ENCODE data around the gene SINHCAF. TPM values are rescaled to one million over a fixed set of nuclear protein-coding genes. Genes with fewer than 3 reads are reported as not detected.

SINHCAF gene
- total RNA-seq, 1 experiment from 2014 or later, result 179 TPM

DNA sequence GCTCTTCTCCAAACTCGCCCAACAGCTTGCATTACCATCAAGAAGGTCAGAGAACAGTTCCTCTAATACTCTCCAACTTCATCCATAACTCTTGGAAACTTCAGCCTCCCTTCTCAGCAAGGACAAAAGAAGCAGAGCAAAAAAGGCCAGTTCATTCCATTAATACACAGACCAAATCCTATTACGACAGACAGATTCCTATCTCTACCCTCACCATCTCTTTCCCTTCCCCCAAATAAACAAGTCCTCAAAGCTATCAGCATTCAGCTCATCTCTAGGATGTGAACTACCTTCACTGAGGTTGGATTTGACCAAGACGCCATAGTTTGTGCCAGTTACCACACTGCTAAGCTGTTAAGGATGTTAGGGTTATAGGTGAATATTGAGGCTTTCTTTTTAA, 25.2 kb downstream of the SINHCAF start:
- intact Hi-C loops (cut with micrococcal nuclease), result no loop called here
- Histone ChIP-seq H3K36me3 (ENCODE audit: control insufficient read depth in 1 of 2, insufficient read depth in 2 of 2, low read length in 2 of 2) (peaks cover 29 to 55% of the 10 kb centered on the region in 2 experiments), H4K20me1 (ENCODE audit: insufficient read depth) (peaks cover 16% of the 10 kb centered on the region; the same call in 1 of the 2 replicates), H2AFZ (ENCODE audit: low read depth, low read length, poor library complexity, severe bottlenecking) (no peak overlapping the region), H3K27me3 (ENCODE audit: insufficient read depth, low read length) (no peaks in the 10 kb centered on the region), H3K9me3 (ENCODE audit: control insufficient read depth in 1 of 2, insufficient read depth in 1 of 2, low read depth in 1 of 2, low read length in 2 of 2) (no peaks in the 10 kb centered on the region), H3K9ac (ENCODE audit: low read length) (no peak overlapping the region), H3K4me1 (ENCODE audit: control insufficient read depth in 1 of 2, insufficient read depth in 2 of 2, low read length in 2 of 2) (no peaks in the 10 kb centered on the region), H3K79me2 (ENCODE audit: insufficient read depth, low read length) (peaks cover 98% of the 10 kb centered on the region), H3K27ac (ENCODE audit: low read depth, low read length) (no peak overlapping the region), H3K9me2 (ENCODE audit: insufficient read depth) (no peaks in the 10 kb centered on the region), H3K4me2 (ENCODE audit: low read length) (no peak overlapping the region), H3K4me3 (replicated peaks in 1 of 2; ENCODE audit: low read depth in 1 of 2, low read length in 2 of 2) (no peak overlapping the region)
- no TSS peak for BruUV-seq (replicated peaks)
- DNase-seq (ENCODE audit: low read depth, low spot score), result no peak
- ATAC-seq, result no peak
- TF ChIP-seq CBX3 (IDR thresholded peaks at IDR 0.05; ENCODE audit: low read depth) (no peak), SIN3A (IDR thresholded peaks at IDR 0.05; ENCODE audit: low read depth) (no peak), POLR2AphosphoS5 (IDR thresholded peaks at IDR 0.05; ENCODE audit: low read depth, low read length) (no peak), SP1 (IDR thresholded peaks at IDR 0.05; ENCODE audit: low read depth) (no peak), CEBPB (IDR thresholded peaks at IDR 0.05; ENCODE audit: low read depth) (no peak)
- TF ChIP-seq, protein P1, sequence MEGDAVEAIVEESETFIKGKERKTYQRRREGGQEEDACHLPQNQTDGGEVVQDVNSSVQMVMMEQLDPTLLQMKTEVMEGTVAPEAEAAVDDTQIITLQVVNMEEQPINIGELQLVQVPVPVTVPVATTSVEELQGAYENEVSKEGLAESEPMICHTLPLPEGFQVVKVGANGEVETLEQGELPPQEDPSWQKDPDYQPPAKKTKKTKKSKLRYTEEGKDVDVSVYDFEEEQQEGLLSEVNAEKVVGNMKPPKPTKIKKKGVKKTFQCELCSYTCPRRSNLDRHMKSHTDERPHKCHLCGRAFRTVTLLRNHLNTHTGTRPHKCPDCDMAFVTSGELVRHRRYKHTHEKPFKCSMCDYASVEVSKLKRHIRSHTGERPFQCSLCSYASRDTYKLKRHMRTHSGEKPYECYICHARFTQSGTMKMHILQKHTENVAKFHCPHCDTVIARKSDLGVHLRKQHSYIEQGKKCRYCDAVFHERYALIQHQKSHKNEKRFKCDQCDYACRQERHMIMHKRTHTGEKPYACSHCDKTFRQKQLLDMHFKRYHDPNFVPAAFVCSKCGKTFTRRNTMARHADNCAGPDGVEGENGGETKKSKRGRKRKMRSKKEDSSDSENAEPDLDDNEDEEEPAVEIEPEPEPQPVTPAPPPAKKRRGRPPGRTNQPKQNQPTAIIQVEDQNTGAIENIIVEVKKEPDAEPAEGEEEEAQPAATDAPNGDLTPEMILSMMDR (IDR thresholded peaks at IDR 0.05 in 2 of 3, conservative IDR thresholded peaks at IDR 0.05 in 1 of 3; ENCODE audit: borderline replicate concordance in 1 of 3, insufficient read depth in 1 of 3, low read depth in 2 of 3, low read length in 2 of 3), result no peak
- ChIA-PET CTCF (interaction anchor here (1.5 kb wide), 1 partner anchor 29 kb away, joined by 5 read pairs; no protein-coding TSS in a partner anchor), POLR2A (no interaction called here), RAD21 (ENCODE audit: low non-redundant PET in 1 of 2, low total read pairs in 2 of 2, uncharacterized antibody in 2 of 2, unreplicated experiment in 2 of 2) (no interaction called here)

DNA sequence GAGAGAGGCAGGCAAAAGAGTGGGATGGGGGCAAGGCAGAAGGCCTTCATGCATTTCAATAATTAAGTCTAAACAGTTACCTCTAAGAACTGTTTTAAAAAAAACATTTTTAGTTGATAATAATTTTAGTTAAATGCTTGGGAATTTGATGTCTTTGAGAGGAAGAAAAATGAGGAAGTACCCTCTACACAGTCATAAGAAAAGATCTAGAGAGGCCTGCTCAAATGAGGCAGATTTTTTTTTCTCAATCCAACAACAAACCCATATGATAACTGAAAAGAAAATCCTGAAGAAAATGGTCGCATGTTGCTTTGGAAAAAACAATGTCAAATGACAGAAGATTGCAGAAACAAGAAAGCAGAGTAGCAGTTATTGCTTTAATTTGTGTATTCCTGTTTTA, 25.6 kb downstream of the SINHCAF start:
- TF ChIP-seq, protein P2, sequence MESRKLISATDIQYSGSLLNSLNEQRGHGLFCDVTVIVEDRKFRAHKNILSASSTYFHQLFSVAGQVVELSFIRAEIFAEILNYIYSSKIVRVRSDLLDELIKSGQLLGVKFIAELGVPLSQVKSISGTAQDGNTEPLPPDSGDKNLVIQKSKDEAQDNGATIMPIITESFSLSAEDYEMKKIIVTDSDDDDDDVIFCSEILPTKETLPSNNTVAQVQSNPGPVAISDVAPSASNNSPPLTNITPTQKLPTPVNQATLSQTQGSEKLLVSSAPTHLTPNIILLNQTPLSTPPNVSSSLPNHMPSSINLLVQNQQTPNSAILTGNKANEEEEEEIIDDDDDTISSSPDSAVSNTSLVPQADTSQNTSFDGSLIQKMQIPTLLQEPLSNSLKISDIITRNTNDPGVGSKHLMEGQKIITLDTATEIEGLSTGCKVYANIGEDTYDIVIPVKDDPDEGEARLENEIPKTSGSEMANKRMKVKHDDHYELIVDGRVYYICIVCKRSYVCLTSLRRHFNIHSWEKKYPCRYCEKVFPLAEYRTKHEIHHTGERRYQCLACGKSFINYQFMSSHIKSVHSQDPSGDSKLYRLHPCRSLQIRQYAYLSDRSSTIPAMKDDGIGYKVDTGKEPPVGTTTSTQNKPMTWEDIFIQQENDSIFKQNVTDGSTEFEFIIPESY (IDR thresholded peaks at IDR 0.05; ENCODE audit: extremely low read depth, insufficient replicate concordance, low read length), result no peak
- TF ChIP-seq FOSL1 (IDR thresholded peaks at IDR 0.05; ENCODE audit: low read depth) (no peak), ELF1 (IDR thresholded peaks at IDR 0.05; ENCODE audit: borderline replicate concordance, low read depth) (no peak), SP1 (IDR thresholded peaks at IDR 0.05; ENCODE audit: low read depth) (no peak)
- TF ChIP-seq, protein P1 (IDR thresholded peaks at IDR 0.05 in 2 of 3, conservative IDR thresholded peaks at IDR 0.05 in 1 of 3; ENCODE audit: borderline replicate concordance in 1 of 3, insufficient read depth in 1 of 3, low read depth in 2 of 3, low read length in 2 of 3), result no peak
- TF ChIP-seq, protein P3, sequence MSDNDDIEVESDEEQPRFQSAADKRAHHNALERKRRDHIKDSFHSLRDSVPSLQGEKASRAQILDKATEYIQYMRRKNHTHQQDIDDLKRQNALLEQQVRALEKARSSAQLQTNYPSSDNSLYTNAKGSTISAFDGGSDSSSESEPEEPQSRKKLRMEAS (IDR thresholded peaks at IDR 0.05), result no peak
- RAD21 ChIA-PET (ENCODE audit: low non-redundant PET in 1 of 2, low total read pairs in 2 of 2, uncharacterized antibody in 2 of 2, unreplicated experiment in 2 of 2), result no interaction called here
- no peaks in the 10 kb centered on the region for H3K9me2 ChIP-seq (ENCODE audit: insufficient read depth)
- peaks cover 98% of the 10 kb centered on the region for H3K79me2 ChIP-seq (ENCODE audit: insufficient read depth, low read length)
- no peak overlapping the region for H3K27ac ChIP-seq (ENCODE audit: low read depth, low read length)
- no peak overlapping the region for H3K4me3 ChIP-seq (replicated peaks in 1 of 2; ENCODE audit: low read depth in 1 of 2, low read length in 2 of 2)
- POLR2A ChIA-PET, result no interaction called here
- H2AFZ ChIP-seq (ENCODE audit: low read depth, low read length, poor library complexity, severe bottlenecking), result no peak overlapping the region
- peaks cover 30 to 57% of the 10 kb centered on the region in 2 experiments for H3K36me3 ChIP-seq (ENCODE audit: control insufficient read depth in 1 of 2, insufficient read depth in 2 of 2, low read length in 2 of 2)
- DNase-seq (ENCODE audit: low read depth, low spot score) (no peak), ATAC-seq (no peak)
- BruUV-seq (replicated peaks), result no TSS peak
- intact Hi-C loops (cut with micrococcal nuclease), result no loop called here
- no peaks in the 10 kb centered on the region for H3K4me1 ChIP-seq (ENCODE audit: control insufficient read depth in 1 of 2, insufficient read depth in 2 of 2, low read length in 2 of 2)
- H3K9ac ChIP-seq (ENCODE audit: low read length), result no peak overlapping the region
- CTCF ChIA-PET, result no interaction called here
- peaks cover 16% of the 10 kb centered on the region; the same call in 1 of the 2 replicates for H4K20me1 ChIP-seq (ENCODE audit: insufficient read depth)
- H3K4me2 ChIP-seq (ENCODE audit: low read length), result no peak overlapping the region
- H3K9me3 ChIP-seq (ENCODE audit: control insufficient read depth in 1 of 2, insufficient read depth in 1 of 2, low read depth in 1 of 2, low read length in 2 of 2), result no peaks in the 10 kb centered on the region
- H3K27me3 ChIP-seq (ENCODE audit: insufficient read depth, low read length), result no peaks in the 10 kb centered on the region

Measured in HCT116 (cell line).